Psoas muscle (tissue), 8 donors: ENCODE results near the gene SOSTDC1. TPM values are rescaled to one million over a fixed set of nuclear protein-coding genes. Genes with fewer than 3 reads are reported as not detected.
"Not testable (repeated sequence)": the region's sequence is repeated elsewhere in the genome, so short reads cannot be mapped to it uniquely, and the experiment has no call there.

Experiments
- ATAC-seq, 4 donors: fragments of 200-7000 bp; cut with Tn5 transposase; one replicate each; pipeline ENCODE4 v1.9.1; 2020; ENCODE audit warnings: moderate library complexity in 3 of 4, mild to moderate bottlenecking in 2 of 4
- DNase-seq, 2 donors: peaks; one replicate each; pipeline ENCODE4 v3.0.0-alpha.2; 2020
- H3K27ac ChIP-seq: fragments of 200-600 bp; one replicate; pipeline ENCODE4 v1.8.0; 2022
- H3K27me3 ChIP-seq, 3 donors: fragments of 200-600 bp in 1 of 3; one replicate each; pipeline versions ENCODE4 v1.6.1 to v1.8.0; 2013 to 2022; ENCODE audit warnings: low read length in 2 of 3, mild to moderate bottlenecking in 2 of 3, moderate library complexity in 1 of 3; ENCODE audit not compliant: insufficient read depth in 3 of 3
- H3K36me3 ChIP-seq, 2 donors: fragments of 200-600 bp in 1 of 2; one replicate each; pipeline versions ENCODE4 v1.6.1 to v1.8.0; 2013 to 2022; ENCODE audit warnings: low read depth in 1 of 2, mild to moderate bottlenecking in 1 of 2, moderate library complexity in 1 of 2; ENCODE audit not compliant: insufficient read depth in 1 of 2
- H3K4me1 ChIP-seq: fragments of 200-600 bp; one replicate; pipeline ENCODE4 v1.8.0; 2022
- H3K4me3 ChIP-seq: fragments of 200-600 bp; one replicate; pipeline ENCODE4 v1.8.0; 2022; ENCODE audit warnings: mild to moderate bottlenecking
- H3K9me3 ChIP-seq: fragments of 200-600 bp; one replicate; pipeline ENCODE4 v1.8.0; 2022
- WGBS, 3 donors: extraction: QIAGEN DNeasy Blood & Tissue Kit; methylation state at CpG; one replicate each; pipeline versions ENCODE4 v1.1.6 to v1.1.7; 2013; 5-methylcytosine and 5-hydroxymethylcytosine counted together
- intact Hi-C, 2 donors: fragments of 100-400 bp; cut with DNase I; formaldehyde crosslinking; loops; one replicate each; pipeline versions ENCODE4 v1.11.0 to v1.14.2; 2022
- polyA plus RNA-seq, 3 donors: library from polyadenylated mRNA; stranded (reverse); fragments of 200-250 nt; gene quantifications; one replicate each; pipeline ENCODE4 v1.2.3, GENCODE V29; 2013
- total RNA-seq, 4 donors: library from RNA; stranded (reverse); fragmentation: NEBNext Ultra II Directional in 2 of 4; extraction: Animal tissue kit (Norgen Biotek cat#: 25700) in 2 of 4; gene quantifications; one replicate each; pipeline versions ENCODE4 v1.2.1 to v1.2.4, GENCODE V29; 2021 to 2023
- TF ChIP-seq, protein P1 (sequence below): fragments of 200-600 bp; IDR thresholded peaks from one replicate; pipeline ENCODE4 v1.8.0; 2022; ENCODE audit warnings: antibody characterized with exemption
- donor health status: healthy with polysubstance abuse.
- donor health status: DM: no; HTN: no; CAD: no; lungs with moderate emphysema.
- donor health status: Bipolar disorder and iron deficiency.
- donor health status: healthy.
- donor health status: DM: yes; HTN: yes; CAD: no.
- donor health status: DM: no; HTN: no; CAD: no.
- donor health status: DM: no; HTN: no; CAD: no.
- donor health status: DM: yes; HTN: yes; CAD: no.

SOSTDC1 gene
- total and polyA plus RNA-seq, 7 donors = 0.04 to 0.24 TPM; not detected in 5

DNA sequence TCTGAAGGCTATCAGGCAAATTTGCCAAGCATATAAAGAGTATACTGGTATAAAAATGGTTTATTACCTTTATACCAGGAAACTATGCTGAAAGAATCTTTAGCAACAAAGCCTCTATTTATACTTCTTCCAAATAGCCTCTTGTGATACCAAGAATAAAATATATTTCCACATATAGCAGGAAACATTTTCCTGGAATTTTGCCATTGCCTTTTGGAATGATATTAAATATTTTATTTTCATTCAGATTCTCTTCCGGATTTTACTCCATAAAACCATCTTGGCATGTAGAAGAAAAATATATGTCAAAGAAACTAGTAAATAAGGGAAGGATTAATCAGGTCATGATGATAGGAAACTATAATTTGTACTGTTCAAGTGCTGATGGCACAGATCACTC, 17.7 kb downstream of the SOSTDC1 start:
- 33 to 50% (median 47%) methylated on average over 1 of the region's 1 CpG for WGBS, 3 donors
- DNase-seq (no peak), ATAC-seq (no peak)
- H3K4me3 ChIP-seq = no peak overlapping the region
- intact Hi-C loops = no loop called here
- H3K4me1 ChIP-seq = no peaks in the 10 kb centered on the region
- H3K27ac ChIP-seq = no peak overlapping the region
- H3K36me3 ChIP-seq = no peaks in the 10 kb centered on the region
- no peaks in the 10 kb centered on the region for H3K9me3 ChIP-seq
- H3K27me3 ChIP-seq = no peaks in the 10 kb centered on the region
- TF ChIP-seq, protein P1, sequence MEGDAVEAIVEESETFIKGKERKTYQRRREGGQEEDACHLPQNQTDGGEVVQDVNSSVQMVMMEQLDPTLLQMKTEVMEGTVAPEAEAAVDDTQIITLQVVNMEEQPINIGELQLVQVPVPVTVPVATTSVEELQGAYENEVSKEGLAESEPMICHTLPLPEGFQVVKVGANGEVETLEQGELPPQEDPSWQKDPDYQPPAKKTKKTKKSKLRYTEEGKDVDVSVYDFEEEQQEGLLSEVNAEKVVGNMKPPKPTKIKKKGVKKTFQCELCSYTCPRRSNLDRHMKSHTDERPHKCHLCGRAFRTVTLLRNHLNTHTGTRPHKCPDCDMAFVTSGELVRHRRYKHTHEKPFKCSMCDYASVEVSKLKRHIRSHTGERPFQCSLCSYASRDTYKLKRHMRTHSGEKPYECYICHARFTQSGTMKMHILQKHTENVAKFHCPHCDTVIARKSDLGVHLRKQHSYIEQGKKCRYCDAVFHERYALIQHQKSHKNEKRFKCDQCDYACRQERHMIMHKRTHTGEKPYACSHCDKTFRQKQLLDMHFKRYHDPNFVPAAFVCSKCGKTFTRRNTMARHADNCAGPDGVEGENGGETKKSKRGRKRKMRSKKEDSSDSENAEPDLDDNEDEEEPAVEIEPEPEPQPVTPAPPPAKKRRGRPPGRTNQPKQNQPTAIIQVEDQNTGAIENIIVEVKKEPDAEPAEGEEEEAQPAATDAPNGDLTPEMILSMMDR = no peak

DNA sequence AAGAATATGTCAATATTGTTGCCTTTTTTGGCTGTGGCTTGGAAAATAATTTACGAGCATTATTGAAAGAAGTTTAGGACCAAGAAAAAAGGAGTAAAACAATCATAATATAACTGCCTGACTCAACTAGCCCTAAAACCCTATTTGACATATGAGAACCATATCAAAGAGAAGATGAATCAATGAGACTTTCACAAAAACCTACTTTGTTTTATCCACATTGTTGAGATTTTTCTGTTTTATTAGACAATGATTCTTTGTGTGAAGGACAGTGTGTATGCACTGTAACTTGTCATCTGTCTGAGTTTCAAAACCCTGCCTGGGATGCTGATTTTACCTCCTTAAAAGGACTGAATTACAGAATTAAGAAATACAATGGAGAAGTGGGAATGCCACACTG, 19.0 kb downstream of the SOSTDC1 start:
- H3K4me1 ChIP-seq = no peaks in the 10 kb centered on the region
- no peak overlapping the region for H3K27ac ChIP-seq
- H3K27me3 ChIP-seq = no peaks in the 10 kb centered on the region
- DNase-seq (no peak), ATAC-seq (no peak)
- H3K4me3 ChIP-seq = no peak overlapping the region
- no peaks in the 10 kb centered on the region for H3K9me3 ChIP-seq
- TF ChIP-seq, protein P1 = no peak
- no peaks in the 10 kb centered on the region for H3K36me3 ChIP-seq
- 80 to 97% (median 86%) methylated on average over 1 of the region's 1 CpG for WGBS, 3 donors
- intact Hi-C loops = no loop called here

DNA sequence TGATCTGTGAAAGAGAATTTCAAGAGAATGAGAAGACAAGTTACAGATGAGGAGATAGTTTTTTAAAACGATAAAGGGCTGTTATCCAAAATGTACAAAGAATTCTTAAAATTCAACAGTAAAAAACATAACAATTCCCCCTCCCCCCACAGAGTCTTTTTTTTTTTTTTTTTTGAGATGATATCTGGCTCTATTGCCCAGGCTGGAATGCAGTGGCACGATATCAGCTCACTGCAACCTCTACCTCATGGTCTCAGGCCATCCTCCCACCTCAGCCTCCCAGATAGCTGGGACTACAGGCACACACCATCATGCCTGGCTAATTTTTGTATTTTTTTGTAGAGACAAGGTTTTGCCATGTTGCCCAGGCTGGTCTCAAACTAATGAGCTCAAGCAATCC, 21.7 kb downstream of the SOSTDC1 start:
- H3K4me1 ChIP-seq, H3K9me3 ChIP-seq, ATAC-seq, H3K27me3 ChIP-seq, H3K27ac ChIP-seq, H3K36me3 ChIP-seq, intact Hi-C loops, DNase-seq, H3K4me3 ChIP-seq: not testable (repeated sequence)
- WGBS, 3 donors = 80 to 86% (median 84%) methylated on average over 2 of the region's 2 CpGs

DNA sequence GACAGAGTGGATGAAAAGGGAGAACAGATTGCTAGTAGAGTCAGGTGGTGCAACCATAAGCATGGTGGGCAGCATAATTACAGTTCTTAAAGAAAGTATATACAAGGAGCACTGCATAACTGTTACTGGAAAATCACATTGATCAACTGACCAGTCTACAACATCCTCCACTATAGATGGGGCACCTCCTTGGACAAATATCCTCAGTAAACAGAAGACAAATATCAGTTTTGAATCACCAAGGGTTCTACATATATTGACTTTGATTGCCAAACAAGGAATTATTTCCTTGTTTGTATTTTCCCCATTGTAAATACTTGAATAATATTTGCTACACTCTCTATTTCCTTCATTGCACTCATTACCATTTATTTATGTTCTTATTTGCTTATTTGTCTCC, 26.6 kb downstream of the SOSTDC1 start:
- DNase-seq = no peak
- TF ChIP-seq, protein P1 = no peak
- intact Hi-C loops = loop anchor here in 1 of 2 donors (10.0 kb wide), 1 partner anchor 476 kb away; no protein-coding TSS in a partner anchor

GRCh38 chr7:16436306-16436705, 29.2 kb downstream of the SOSTDC1 start:
- ATAC-seq = no peak
- Histone ChIP-seq H3K36me3 (no peaks in the 10 kb centered on the region), H3K4me3 (no peak overlapping the region), H3K27ac (no peak overlapping the region), H3K9me3 (no peaks in the 10 kb centered on the region), H3K4me1 (no peaks in the 10 kb centered on the region), H3K27me3 (no peaks in the 10 kb centered on the region)
- intact Hi-C loops = loop anchor here in 1 of 2 donors (10.0 kb wide), 1 partner anchor 478 kb away; no protein-coding TSS in a partner anchor
- TF ChIP-seq, protein P1 = no peak
- 79 to 85% (median 84%) methylated on average over 2 of the region's 2 CpGs for WGBS, 3 donors
- DNase-seq = no peak

More for the DNA sequence above, 26.6 kb downstream of the SOSTDC1 start:
- no peaks in the 10 kb centered on the region for H3K4me1 ChIP-seq
- H3K36me3 ChIP-seq = no peaks in the 10 kb centered on the region
- H3K9me3 ChIP-seq = no peaks in the 10 kb centered on the region
- H3K4me3 ChIP-seq = no peak overlapping the region
- H3K27me3 ChIP-seq = no peaks in the 10 kb centered on the region
- no peak for ATAC-seq
- H3K27ac ChIP-seq = no peak overlapping the region
